Body of pancreas (tissue), 4 donors: Measurements from ENCODE around the gene CCT6B. TPM values are rescaled to one million over a fixed set of nuclear protein-coding genes. Genes with fewer than 3 reads are reported as not detected.

Experiments used
- ATAC-seq: fragments of 150-250 bp; one replicate; pipeline ENCODE4 v1.9.1; 2016
- DNase-seq, 4 donors: peaks; one replicate each; pipeline ENCODE4 v3.0.0-alpha.2; 2019
- H3K27ac ChIP-seq, 4 donors: fragments of 200-600 bp; sonication (generic); 1 replicate in 3 of 4; 2 replicates in 1 of 4; pipeline versions ENCODE4 v1.5.1 to v1.6.1; 2016 to 2019; ENCODE audit warnings: mild to moderate bottlenecking in 1 of 4, mixed read lengths in 1 of 4, moderate library complexity in 1 of 4
- H3K27me3 ChIP-seq, 2 donors: fragments of 200-600 bp; sonication (generic); one replicate each; pipeline ENCODE4 v1.6.0; 2016; ENCODE audit warnings: mild to moderate bottlenecking in 1 of 2
- H3K36me3 ChIP-seq, 2 donors: fragments of 200-600 bp; sonication (generic); replicated peaks in 1 of 2; 2 replicates each; pipeline ENCODE4 v1.5.1; 2016; ENCODE audit warnings: low read depth in 2 of 2; ENCODE audit not compliant: insufficient read depth in 1 of 2
- H3K4me1 ChIP-seq: fragments of 200-600 bp; sonication (generic); one replicate; pipeline ENCODE4 v1.6.0; 2016
- H3K4me3 ChIP-seq, 2 donors: fragments of 200-600 bp; sonication (generic); 1 replicate in 1 of 2; 2 replicates in 1 of 2; pipeline ENCODE4 v1.5.1; 2016 to 2019
- H3K9me3 ChIP-seq, 3 donors: fragments of 200-600 bp; sonication (generic); 1 replicate in 2 of 3; 2 replicates in 1 of 3; pipeline ENCODE4 v1.5.1; 2016
- POLR2A ChIP-seq, 3 donors: fragments of 450-650 bp; IDR thresholded peaks; one replicate each; pipeline ENCODE4 v1.6.1; 2016; ENCODE audit warnings: antibody characterized with exemption in 3 of 3, mild to moderate bottlenecking in 2 of 3
- WGBS, 2 donors: methylation state at CpG; one replicate each; pipeline ENCODE4 v1.1.5; 2017; 5-methylcytosine and 5-hydroxymethylcytosine counted together
- intact Hi-C: fragments of 100-400 bp; cut with DNase I; formaldehyde crosslinking; loops from one replicate; pipeline ENCODE4 v1.15.1; 2023
- total RNA-seq, 2 donors: library from RNA; depleted of rRNA; stranded (reverse); fragments of >200 nt; gene quantifications; one replicate each; pipeline ENCODE4 v1.1.0, GENCODE V29; 2016
- TF ChIP-seq, protein P1 (sequence below), 7 experiments: fragments of 450-650 bp in 4 of 7; fragments of 200-600 bp in 3 of 7; sonication (generic) in 3 of 7; IDR thresholded peaks; one replicate each; pipeline ENCODE4 v1.5.1; 2016 to 2019; ENCODE audit warnings: antibody characterized with exemption in 7 of 7

Gene CCT6B
- total RNA-seq, 2 donors from 2014 or later = 0.66 to 1.8 TPM

DNA sequence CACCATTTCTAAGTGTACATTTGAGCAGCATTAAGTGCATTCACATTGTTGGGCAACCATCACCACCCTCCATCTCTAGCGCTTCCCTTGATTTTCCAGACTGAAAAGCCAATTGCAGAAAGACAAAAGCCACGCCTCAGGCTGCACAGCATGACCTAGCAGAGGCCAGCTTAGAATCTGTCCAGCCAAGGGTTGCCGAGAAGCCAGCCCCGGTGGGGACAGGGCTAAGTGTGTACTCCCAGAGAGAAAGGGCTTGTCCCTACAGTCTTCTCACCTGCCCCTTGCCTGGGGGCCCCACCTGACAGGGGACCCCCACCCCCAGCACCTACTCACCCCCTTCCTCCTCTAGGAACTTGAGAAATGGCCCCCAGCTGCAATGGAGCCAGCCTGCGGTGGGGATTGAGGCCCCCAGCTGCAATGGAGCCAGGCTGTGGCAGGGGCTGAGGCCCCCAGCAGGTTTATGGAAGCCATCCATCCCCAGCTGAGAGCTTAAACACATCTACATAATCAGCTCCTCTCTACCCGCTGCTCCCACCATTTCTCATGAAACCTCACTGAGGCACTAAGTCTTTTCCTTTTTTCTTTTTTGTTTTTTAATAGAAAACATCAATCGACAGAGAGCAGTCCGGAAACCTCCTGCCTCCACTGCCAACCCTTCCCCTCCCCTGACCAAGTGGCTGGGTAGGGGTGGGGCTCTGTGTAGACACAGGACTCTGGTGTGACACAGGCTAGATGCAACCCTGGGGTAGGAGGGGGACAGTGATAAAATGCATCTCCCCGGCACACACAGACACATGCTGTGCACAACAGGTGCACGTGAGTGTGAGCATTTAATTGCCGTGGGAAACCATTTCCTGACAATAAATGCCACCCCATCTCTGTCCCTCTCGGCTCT lies 77.9 kb downstream of the CCT6B start:
- H3K36me3 ChIP-seq = no peaks in the 10 kb centered on the region
- whole genome bisulfite sequencing, 2 donors = 25 to 30% methylated on average over 11 to 12 of the region's 12 CpGs
- no peaks in the 10 kb centered on the region for H3K4me1 ChIP-seq
- H3K27ac ChIP-seq = no peak overlapping the region
- DNase-seq (no peak), ATAC-seq (no peak)
- H3K27me3 ChIP-seq = no peaks in the 10 kb centered on the region
- intact Hi-C loops = no loop called here
- H3K4me3 ChIP-seq = no peak overlapping the region
- TF ChIP-seq POLR2A (IDR thresholded peaks at IDR 0.05) = no peak
- TF ChIP-seq, protein P1, sequence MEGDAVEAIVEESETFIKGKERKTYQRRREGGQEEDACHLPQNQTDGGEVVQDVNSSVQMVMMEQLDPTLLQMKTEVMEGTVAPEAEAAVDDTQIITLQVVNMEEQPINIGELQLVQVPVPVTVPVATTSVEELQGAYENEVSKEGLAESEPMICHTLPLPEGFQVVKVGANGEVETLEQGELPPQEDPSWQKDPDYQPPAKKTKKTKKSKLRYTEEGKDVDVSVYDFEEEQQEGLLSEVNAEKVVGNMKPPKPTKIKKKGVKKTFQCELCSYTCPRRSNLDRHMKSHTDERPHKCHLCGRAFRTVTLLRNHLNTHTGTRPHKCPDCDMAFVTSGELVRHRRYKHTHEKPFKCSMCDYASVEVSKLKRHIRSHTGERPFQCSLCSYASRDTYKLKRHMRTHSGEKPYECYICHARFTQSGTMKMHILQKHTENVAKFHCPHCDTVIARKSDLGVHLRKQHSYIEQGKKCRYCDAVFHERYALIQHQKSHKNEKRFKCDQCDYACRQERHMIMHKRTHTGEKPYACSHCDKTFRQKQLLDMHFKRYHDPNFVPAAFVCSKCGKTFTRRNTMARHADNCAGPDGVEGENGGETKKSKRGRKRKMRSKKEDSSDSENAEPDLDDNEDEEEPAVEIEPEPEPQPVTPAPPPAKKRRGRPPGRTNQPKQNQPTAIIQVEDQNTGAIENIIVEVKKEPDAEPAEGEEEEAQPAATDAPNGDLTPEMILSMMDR (IDR thresholded peaks at IDR 0.05) = no peak
- H3K9me3 ChIP-seq = no peaks in the 10 kb centered on the region

DNA sequence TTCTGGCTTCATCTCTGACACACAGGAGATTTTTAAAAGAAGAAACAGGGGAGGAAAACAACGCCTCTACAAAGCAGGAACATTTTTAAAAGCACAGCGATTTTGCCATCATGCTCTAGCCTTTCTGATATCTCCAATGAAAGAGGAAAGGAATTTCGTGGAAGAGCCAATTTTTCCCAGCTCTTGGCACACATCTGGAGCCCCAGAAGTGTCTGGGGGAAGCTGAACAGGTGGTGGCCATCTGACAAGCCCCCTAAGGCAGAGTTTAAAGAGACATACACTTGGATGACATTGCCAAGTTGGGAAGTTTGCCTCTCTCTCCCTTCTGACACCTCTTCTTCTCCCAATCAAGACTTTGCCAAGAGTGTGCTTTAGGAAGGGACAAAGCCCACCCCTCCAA lies 82.1 kb downstream of the CCT6B start:
- H3K4me3 ChIP-seq = no peak overlapping the region
- TF ChIP-seq, protein P1 (IDR thresholded peaks at IDR 0.05) = no peak
- no peak for TF ChIP-seq POLR2A (IDR thresholded peaks at IDR 0.05)
- 29 to 31% methylated on average over 3 of the region's 3 CpGs for WGBS, 2 donors
- no peaks in the 10 kb centered on the region for H3K27me3 ChIP-seq
- no peaks in the 10 kb centered on the region for H3K9me3 ChIP-seq
- intact Hi-C loops = no loop called here
- H3K27ac ChIP-seq = no peak overlapping the region
- no peaks in the 10 kb centered on the region for H3K36me3 ChIP-seq
- no peaks in the 10 kb centered on the region for H3K4me1 ChIP-seq
- no peak for DNase-seq
- no peak for ATAC-seq

Other genes with a start within 250 kb of the CCT6B start
- gene ZNF830, start 80 bp upstream of the CCT6B start, total RNA-seq = 1 to 10 TPM; 5.9 to 6.5 TPM
- 10 to 100 TPM; 19.2 to 28.7 TPM for gene LIG3, start 19.1 kb upstream of the CCT6B start, total RNA-seq
- gene RFFL, start 102.2 kb upstream of the CCT6B start, total RNA-seq = 10 to 100 TPM; 11.9 to 17.8 TPM
- 10 to 100 TPM in 1 of 2 donors, 1 to 10 TPM in 1; 3.4 to 16.2 TPM for gene RAD51D, start 158.4 kb upstream of the CCT6B start, total RNA-seq
- not detected for gene FNDC8, start 160.2 kb upstream of the CCT6B start, total RNA-seq
- 10 to 100 TPM; 12.9 to 17.9 TPM for gene NLE1, start 180.8 kb upstream of the CCT6B start, total RNA-seq
- not detected for gene UNC45B, start 186.4 kb upstream of the CCT6B start, total RNA-seq
- not detected for gene SLC35G3, start 232.9 kb upstream of the CCT6B start, total RNA-seq